D721Med (cell line): Measurements from ENCODE around the gene EIF3I.

Experiments
- DNase-seq: peaks from one replicate; pipeline ENCODE4 v3.0.0; 2011; ENCODE audit warnings: low spot score; ENCODE audit not compliant: insufficient read length
- FAIRE-seq: peaks from 2 replicates; lab custom pipeline; 2011; peaks lifted over from hg19 to GRCh38; lab: Jason Lieb, UNC
- CTCF ChIP-seq: IDR thresholded peaks from 2 replicates; pipeline ENCODE4 v1.5.1; 2012; ENCODE audit warnings: mild to moderate bottlenecking, control low read depth; ENCODE audit not compliant: insufficient read depth; ENCODE audit errors: missing control alignments

EIF3I gene

GRCh38 chr1:32181065-32181464 is 41.1 kb upstream of the EIF3I start:
- TF ChIP-seq CTCF, result no peak
- FAIRE-seq (no peak), DNase-seq (no peak)

DNA sequence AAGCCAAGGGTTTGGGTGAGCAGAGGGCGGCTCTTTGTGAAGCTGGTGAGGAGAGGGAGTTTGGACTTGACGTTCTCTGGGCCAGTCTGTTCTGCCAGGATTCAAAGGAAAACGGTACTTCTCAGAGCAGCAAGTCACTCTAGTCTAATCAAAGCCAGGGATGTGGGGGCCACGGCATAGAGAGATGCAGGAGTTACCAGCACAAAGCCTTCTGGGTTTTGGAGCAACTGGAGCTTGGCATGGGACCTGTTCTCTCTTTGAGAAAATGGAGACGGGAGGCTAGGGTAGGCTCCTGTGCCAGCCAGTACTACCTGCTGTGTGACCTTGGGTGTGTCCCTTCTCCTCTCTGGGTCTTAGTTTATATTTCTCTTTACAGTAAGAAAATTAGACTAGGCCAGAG is 40.6 kb upstream of the EIF3I start:
- no peak for TF ChIP-seq CTCF
- FAIRE-seq (no peak), DNase-seq (no peak)

GRCh38 chr1:32182060-32182459 is 40.1 kb upstream of the EIF3I start:
- no peak for DNase-seq
- TF ChIP-seq CTCF, result no peak
- no peak for FAIRE-seq

DNA sequence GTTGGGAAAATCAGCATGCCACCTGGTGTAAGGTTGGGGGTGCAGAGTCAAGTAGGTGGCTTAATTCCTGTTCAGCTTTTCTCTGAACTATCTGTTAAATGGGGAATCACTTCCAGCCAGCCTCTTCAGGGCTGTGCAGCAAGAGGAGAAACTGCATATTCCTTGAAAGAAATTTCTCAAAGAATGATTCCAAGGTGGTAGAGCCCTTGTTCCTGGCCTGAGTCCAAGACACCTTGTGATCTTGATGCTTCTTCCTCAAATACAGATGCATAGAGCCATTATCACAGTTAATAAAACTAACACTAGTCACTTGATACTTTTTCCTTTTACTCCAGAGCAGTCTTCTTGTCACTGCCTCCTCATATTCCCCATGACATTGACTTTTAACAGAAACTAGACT is 37.6 kb upstream of the EIF3I start:
- TF ChIP-seq CTCF, result no peak
- DNase-seq, result no peak
- no peak for FAIRE-seq

GRCh38 chr1:32186077-32186476 is 36.1 kb upstream of the EIF3I start:
- TF ChIP-seq CTCF, result no peak
- DNase-seq (no peak), FAIRE-seq (no peak)

DNA sequence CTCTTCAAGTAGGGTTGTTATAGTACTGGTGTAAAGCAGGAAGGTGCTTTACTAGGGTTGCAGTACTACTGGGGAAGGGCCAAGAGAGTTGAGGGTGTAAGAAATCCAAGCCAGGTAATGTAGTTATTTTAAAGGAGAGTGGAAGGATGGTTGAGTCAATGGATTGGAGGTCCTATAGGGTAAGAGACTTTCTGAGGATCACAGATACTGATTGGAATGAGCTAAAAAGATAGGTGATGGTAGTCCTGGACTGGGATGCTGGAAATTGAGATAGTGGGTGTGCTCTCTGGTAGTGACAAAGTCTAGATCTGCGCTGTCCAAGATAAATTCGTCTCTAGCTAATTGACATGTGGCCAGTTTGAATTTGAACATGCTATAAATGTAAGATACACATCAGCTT is 35.7 kb upstream of the EIF3I start:
- DNase-seq (no peak), FAIRE-seq (no peak)
- no peak for TF ChIP-seq CTCF

DNA sequence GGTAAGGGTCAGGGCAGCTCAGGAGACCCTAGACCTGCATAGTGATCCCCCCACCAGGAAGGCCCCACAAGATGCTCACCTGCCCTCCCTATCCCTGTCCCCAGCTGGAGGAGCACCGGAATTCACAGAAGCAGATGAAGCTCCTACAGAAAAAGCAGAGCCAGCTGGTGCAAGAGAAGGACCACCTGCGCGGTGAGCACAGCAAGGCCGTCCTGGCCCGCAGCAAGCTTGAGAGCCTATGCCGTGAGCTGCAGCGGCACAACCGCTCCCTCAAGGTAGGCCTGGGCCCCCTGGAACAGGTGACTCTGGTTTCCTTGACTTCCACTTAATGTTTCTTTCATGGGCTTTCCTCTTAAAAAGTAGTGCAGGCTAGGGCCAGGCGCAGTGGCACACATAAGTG is 34.4 kb upstream of the EIF3I start:
- FAIRE-seq (no peak), DNase-seq (no peak)
- TF ChIP-seq CTCF, result no peak
